ENCODE measurements around the gene KDM4F.

- TF ChIP-seq CTCF (IDR thresholded peaks at IDR 0.05) (no peak), POLR2A (IDR thresholded peaks at IDR 0.05) (no peak), EP300 (IDR thresholded peaks at IDR 0.05) (no peak)
These were observed 25.8 kb downstream of the KDM4F start for GRCh38 chr11:95074792-95075563.
